Measurements from ENCODE around the gene ZNF888. TPM values are rescaled to one million over a fixed set of nuclear protein-coding genes. Genes with fewer than 3 reads are reported as not detected.

The ZNF888 gene
- total and polyA plus RNA-seq, 2 experiments from 2014 or later, result 2.3 to 8.3 TPM

GRCh38 chr19:52891336-52891735, 31.9 kb downstream of the ZNF888 start:
- Mint-ChIP-seq H3K27me3 (ENCODE audit: insufficient read depth, low read depth, poor library complexity) (no peaks in the 10 kb centered on the region), H3K4me1 (peaks cover 5% of the 10 kb centered on the region; the same call in 2 of the 3 replicates), H3K4me3 (no peak overlapping the region), H3K9me3 (no peaks in the 10 kb centered on the region; the same call in 2 of the 3 replicates), H3K36me3 (ENCODE audit: low read depth) (peaks cover 73% of the 10 kb centered on the region), H3K27ac (no peak overlapping the region)
- Histone ChIP-seq H3K27ac (ENCODE audit: low read depth) (no peak overlapping the region), H3F3A (replicated peaks; ENCODE audit: low read depth) (0 out of 2 replicates have a peak, but pooled peaks cover 2% of the 10 kb centered on the region), H3K4me1 (ENCODE audit: insufficient read depth) (peaks cover 5% of the 10 kb centered on the region; the same call in 1 of the 2 replicates), H3K4me2 (no peak overlapping the region), H3K9me2 (ENCODE audit: insufficient read depth) (no peaks in the 10 kb centered on the region), H3K79me2 (replicated peaks; ENCODE audit: insufficient read depth) (peaks cover 42% of the 10 kb centered on the region), H4K20me1 (replicated peaks; ENCODE audit: insufficient read depth) (peaks cover 20% of the 10 kb centered on the region; the same call in 1 of the 2 replicates), H3K27me3 (ENCODE audit: insufficient read depth) (no peaks in the 10 kb centered on the region), H2AFZ (no peak overlapping the region), H3K36me3 (ENCODE audit: insufficient read depth) (peaks cover 45% of the 10 kb centered on the region), H3K4me3 (no peak overlapping the region)
- DNase-seq (ENCODE audit: low spot score) (no peak), ATAC-seq (no peak)
- TF ChIP-seq CREB1 (CRISPR knock-in tag; IDR thresholded peaks at IDR 0.05; ENCODE audit: low read depth), result no peak
- TF ChIP-seq ZNF331 (CRISPR knock-in tag; IDR thresholded peaks at IDR 0.05; ENCODE audit: low read depth), result no peak
- TF ChIP-seq CTCF (conservative IDR thresholded peaks at IDR 0.05; ENCODE audit: low read depth in 2 of 2), result no peak
- no peak for TF ChIP-seq POLR2AphosphoS5 (IDR thresholded peaks at IDR 0.05; ENCODE audit: low read depth)
- TF ChIP-seq EZH2 (IDR thresholded peaks at IDR 0.05; ENCODE audit: low read depth, unreplicated experiment), result no peak
- TF ChIP-seq JUNB (IDR thresholded peaks at IDR 0.05; ENCODE audit: unreplicated experiment), result no peak
- TF ChIP-seq ZNF462 (CRISPR knock-in tag; IDR thresholded peaks at IDR 0.05), result no peak
- no peak for TF ChIP-seq NANOG (IDR thresholded peaks at IDR 0.05; ENCODE audit: borderline replicate concordance)
- no peak for TF ChIP-seq EZH2phosphoT487 (IDR thresholded peaks at IDR 0.05; ENCODE audit: unreplicated experiment)
- TF ChIP-seq STAT1 (IDR thresholded peaks at IDR 0.05; ENCODE audit: unreplicated experiment), result no peak
- no peak for TF ChIP-seq ZNF114 (CRISPR knock-in tag; IDR thresholded peaks at IDR 0.05)
- TF ChIP-seq ETS1 (IDR thresholded peaks at IDR 0.05), result no peak
- no peak for TF ChIP-seq REST (IDR thresholded peaks at IDR 0.05; ENCODE audit: unreplicated experiment)

All from GM23338 (cell line).